Ishikawa (cell line): ENCODE data around the gene SLX1A.

Experiments
- CEBPB ChIP-seq: IDR thresholded peaks from 2 replicates; pipeline ENCODE4 v1.6.1; 2012
- CREB1 ChIP-seq: IDR thresholded peaks from 2 replicates; pipeline ENCODE4 v1.6.1; 2012; ENCODE audit warnings: low read depth
- EGR1 ChIP-seq: IDR thresholded peaks from 2 replicates; pipeline ENCODE4 v1.6.1; 2012
- EP300 ChIP-seq: IDR thresholded peaks from 2 replicates; pipeline ENCODE4 v1.6.1; 2012; ENCODE audit warnings: borderline replicate concordance
- FOXM1 ChIP-seq: IDR thresholded peaks from 2 replicates; pipeline ENCODE4 v1.6.1; 2012; ENCODE audit warnings: low read depth, borderline replicate concordance
- MAX ChIP-seq: IDR thresholded peaks from 2 replicates; pipeline ENCODE4 v1.6.1; 2012
- NFIC ChIP-seq: IDR thresholded peaks from 2 replicates; pipeline ENCODE4 v1.6.1; 2012
- RAD21 ChIP-seq: IDR thresholded peaks from 2 replicates; pipeline ENCODE4 v1.6.1; 2012; ENCODE audit warnings: low read depth
- REST ChIP-seq: IDR thresholded peaks from 2 replicates; pipeline ENCODE4 v1.6.1; 2012; ENCODE audit warnings: low read depth, mild to moderate bottlenecking
- TAF1 ChIP-seq: IDR thresholded peaks from 2 replicates; pipeline ENCODE4 v1.6.1; 2012; ENCODE audit warnings: low read depth, mild to moderate bottlenecking
- TCF12 ChIP-seq: IDR thresholded peaks from 2 replicates; pipeline ENCODE4 v1.6.1; 2012; ENCODE audit warnings: low read depth
- TEAD4 ChIP-seq: IDR thresholded peaks from 2 replicates; pipeline ENCODE4 v1.6.1; 2012
- USF1 ChIP-seq: IDR thresholded peaks from 2 replicates; pipeline ENCODE4 v1.6.1; 2012
- YY1 ChIP-seq: IDR thresholded peaks from 2 replicates; pipeline ENCODE4 v1.6.1; 2012; ENCODE audit warnings: low read depth
- ZBTB7A ChIP-seq: IDR thresholded peaks from 2 replicates; pipeline ENCODE4 v1.6.1; 2012; ENCODE audit warnings: low read depth

SLX1A gene

GRCh38 chr16:30166202-30166902, 27.3 kb upstream of the SLX1A start:
- TF ChIP-seq TEAD4 = no peak
- TF ChIP-seq TCF12 = no peak
- TF ChIP-seq MAX = no peak
- TF ChIP-seq FOXM1 = no peak
- TF ChIP-seq CREB1 = no peak
- TF ChIP-seq EGR1 = no peak
- TF ChIP-seq RAD21 = no peak
- TF ChIP-seq NFIC = no peak

GRCh38 chr16:30173054-30173453, 20.6 kb upstream of the SLX1A start:
- TF ChIP-seq CREB1 (no peak), TEAD4 (no peak), REST (no peak), CEBPB (no peak), USF1 (no peak), NFIC (no peak), RAD21 (no peak), FOXM1 (no peak), MAX (no peak), TCF12 (no peak), EP300 (no peak), YY1 (no peak), EGR1 (no peak), ZBTB7A (no peak), TAF1 (no peak)

GRCh38 chr16:30179195-30179594, 14.5 kb upstream of the SLX1A start:
- TF ChIP-seq MAX (no peak), NFIC (no peak), RAD21 (no peak), YY1 (no peak), REST (no peak), USF1 (no peak), TAF1 (no peak), CREB1 (no peak), ZBTB7A (no peak)

GRCh38 chr16:30179931-30180330, 13.7 kb upstream of the SLX1A start:
- TF ChIP-seq REST (no peak), TCF12 (no peak), RAD21 (no peak), MAX (no peak), ZBTB7A (no peak), YY1 (no peak), EGR1 (no peak)
